Glutamatergic neuron (in vitro differentiated cells): Measurements from ENCODE around the gene MYOD1. TPM values are rescaled to one million over a fixed set of nuclear protein-coding genes. Genes with fewer than 3 reads are reported as not detected.

Experiments used
- DNase-seq: peaks from one replicate; pipeline ENCODE4 v3.0.0; 2022
- H3K27ac Mint-ChIP-seq: one replicate; pipeline ENCODE4 v1.8.0; 2020; ENCODE audit warnings: mild to moderate bottlenecking, mixed read lengths, inconsistent platforms; ENCODE audit not compliant: unreplicated experiment
- H3K27me3 Mint-ChIP-seq: one replicate; pipeline ENCODE4 v1.8.0; 2020; ENCODE audit warnings: mild to moderate bottlenecking, moderate library complexity, mixed read lengths, inconsistent platforms; ENCODE audit not compliant: unreplicated experiment
- H3K36me3 Mint-ChIP-seq: one replicate; pipeline ENCODE4 v1.8.0; 2020; ENCODE audit warnings: mild to moderate bottlenecking, mixed read lengths, inconsistent platforms; ENCODE audit not compliant: unreplicated experiment
- H3K4me1 Mint-ChIP-seq: one replicate; pipeline ENCODE4 v1.8.0; 2020; ENCODE audit warnings: mild to moderate bottlenecking, low read depth, mixed read lengths, inconsistent platforms; ENCODE audit not compliant: unreplicated experiment
- H3K4me3 Mint-ChIP-seq: one replicate; pipeline ENCODE4 v1.8.0; 2020; ENCODE audit warnings: mild to moderate bottlenecking, mixed read lengths, inconsistent platforms; ENCODE audit not compliant: unreplicated experiment
- H3K9me3 Mint-ChIP-seq: one replicate; pipeline ENCODE4 v1.8.0; 2020; ENCODE audit warnings: mild to moderate bottlenecking, moderate library complexity, mixed read lengths, inconsistent platforms; ENCODE audit not compliant: unreplicated experiment
- total RNA-seq: library from RNA; stranded (reverse); fragmentation: NEBNext Ultra II Directional; extraction: Animal tissue kit (Norgen Biotek cat#: 25700); gene quantifications from one replicate; pipeline ENCODE4 v1.2.1, GENCODE V29; 2021; ENCODE audit not compliant: unreplicated experiment
- TF ChIP-seq, protein P1 (sequence below): fragments of 200-600 bp; sonication (generic); IDR thresholded peaks from one replicate; pipeline ENCODE4 v1.5.0; 2021; ENCODE audit not compliant: partially characterized antibody, unreplicated experiment

Gene MYOD1
- total RNA-seq, 1 donor from 2014 or later = not detected

DNA sequence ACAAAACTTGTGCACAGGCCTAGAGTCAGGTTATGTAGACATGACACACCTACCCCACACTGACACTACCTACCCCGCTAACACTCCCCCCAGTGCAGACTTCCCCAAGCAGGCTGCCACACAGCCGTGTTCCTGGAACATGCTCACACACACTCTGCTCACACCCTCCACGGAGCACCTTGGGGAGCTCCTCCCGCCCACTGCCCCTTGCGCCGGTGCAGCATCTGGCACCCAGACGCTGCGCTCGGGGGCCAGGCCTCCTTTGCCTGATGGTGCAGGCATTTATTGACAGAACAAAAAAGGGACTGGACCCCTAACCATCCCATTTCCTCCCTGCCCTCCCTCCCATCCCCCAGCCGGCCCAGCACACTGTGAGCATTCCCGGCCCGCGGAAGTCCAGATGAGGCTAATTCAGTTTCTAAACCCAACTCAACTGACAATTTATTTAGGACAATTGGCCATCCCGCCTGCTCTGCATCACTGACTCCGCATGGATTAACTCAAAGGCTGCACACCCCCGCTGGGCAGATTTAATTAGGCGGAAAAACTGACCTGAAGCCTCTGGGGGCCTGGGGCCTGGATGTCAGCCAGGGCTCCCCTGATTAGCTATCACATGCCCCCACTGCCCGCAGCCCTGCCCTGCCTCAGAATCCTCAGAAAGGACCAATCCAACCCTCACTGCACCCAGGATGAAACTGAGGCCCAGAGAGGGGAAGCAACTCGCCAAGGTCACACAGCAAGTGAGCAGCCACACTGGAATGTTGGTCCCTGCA lies 45.3 kb downstream of the MYOD1 start:
- Mint-ChIP-seq H3K9me3 (peaks cover 10% of the 10 kb centered on the region), H3K27ac (no peak overlapping the region), H3K36me3 (no peaks in the 10 kb centered on the region), H3K27me3 (peaks cover 12% of the 10 kb centered on the region), H3K4me3 (peak overlapping the region; percentile 50), H3K4me1 (peaks cover 28% of the 10 kb centered on the region)
- DNase-seq = peak; percentile 51
- TF ChIP-seq, protein P1, sequence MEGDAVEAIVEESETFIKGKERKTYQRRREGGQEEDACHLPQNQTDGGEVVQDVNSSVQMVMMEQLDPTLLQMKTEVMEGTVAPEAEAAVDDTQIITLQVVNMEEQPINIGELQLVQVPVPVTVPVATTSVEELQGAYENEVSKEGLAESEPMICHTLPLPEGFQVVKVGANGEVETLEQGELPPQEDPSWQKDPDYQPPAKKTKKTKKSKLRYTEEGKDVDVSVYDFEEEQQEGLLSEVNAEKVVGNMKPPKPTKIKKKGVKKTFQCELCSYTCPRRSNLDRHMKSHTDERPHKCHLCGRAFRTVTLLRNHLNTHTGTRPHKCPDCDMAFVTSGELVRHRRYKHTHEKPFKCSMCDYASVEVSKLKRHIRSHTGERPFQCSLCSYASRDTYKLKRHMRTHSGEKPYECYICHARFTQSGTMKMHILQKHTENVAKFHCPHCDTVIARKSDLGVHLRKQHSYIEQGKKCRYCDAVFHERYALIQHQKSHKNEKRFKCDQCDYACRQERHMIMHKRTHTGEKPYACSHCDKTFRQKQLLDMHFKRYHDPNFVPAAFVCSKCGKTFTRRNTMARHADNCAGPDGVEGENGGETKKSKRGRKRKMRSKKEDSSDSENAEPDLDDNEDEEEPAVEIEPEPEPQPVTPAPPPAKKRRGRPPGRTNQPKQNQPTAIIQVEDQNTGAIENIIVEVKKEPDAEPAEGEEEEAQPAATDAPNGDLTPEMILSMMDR = no peak

DNA sequence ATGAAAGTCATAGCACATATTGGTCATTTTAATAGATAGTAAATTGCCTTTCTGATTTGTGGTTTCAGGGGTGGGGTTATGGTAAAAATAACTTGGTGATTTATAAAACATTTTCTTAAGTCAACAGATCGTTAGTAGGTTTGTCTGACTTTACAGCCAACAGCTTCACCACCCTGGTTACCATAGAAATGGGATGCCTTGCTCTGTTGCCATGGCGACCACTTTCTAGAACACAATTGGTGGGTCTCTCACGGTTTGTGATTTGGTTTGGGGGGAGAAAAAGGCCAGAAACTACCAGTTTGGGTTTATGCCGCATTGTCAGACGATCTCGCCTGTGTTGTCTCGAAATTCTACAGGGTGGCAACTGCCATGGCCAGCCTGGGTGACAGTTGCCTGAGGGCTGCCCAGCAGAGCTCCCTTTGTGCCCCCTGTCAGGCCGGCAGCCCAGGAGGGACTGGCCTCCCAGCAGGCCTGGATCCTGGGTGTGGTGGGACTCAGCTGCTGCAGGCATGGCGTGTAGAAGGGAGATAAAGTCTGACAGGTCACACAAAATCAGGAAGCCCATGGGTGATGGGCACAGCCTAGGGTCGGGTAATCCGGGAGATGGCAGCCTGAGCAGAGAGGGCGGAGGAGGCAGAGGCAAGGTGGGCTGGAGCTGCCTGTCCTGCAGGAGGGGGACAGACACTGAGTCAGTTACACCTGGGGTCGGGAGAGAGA lies 46.1 kb downstream of the MYOD1 start:
- no peaks in the 10 kb centered on the region for H3K36me3 Mint-ChIP-seq
- peaks cover 27% of the 10 kb centered on the region for H3K4me1 Mint-ChIP-seq
- peak overlapping the region; percentile 50 for H3K4me3 Mint-ChIP-seq
- peaks cover 11% of the 10 kb centered on the region for H3K27me3 Mint-ChIP-seq
- H3K27ac Mint-ChIP-seq = peak overlapping the region; percentile 24
- peak; percentile 47 for DNase-seq
- TF ChIP-seq, protein P1 = no peak
- H3K9me3 Mint-ChIP-seq = peaks cover 6% of the 10 kb centered on the region

DNA sequence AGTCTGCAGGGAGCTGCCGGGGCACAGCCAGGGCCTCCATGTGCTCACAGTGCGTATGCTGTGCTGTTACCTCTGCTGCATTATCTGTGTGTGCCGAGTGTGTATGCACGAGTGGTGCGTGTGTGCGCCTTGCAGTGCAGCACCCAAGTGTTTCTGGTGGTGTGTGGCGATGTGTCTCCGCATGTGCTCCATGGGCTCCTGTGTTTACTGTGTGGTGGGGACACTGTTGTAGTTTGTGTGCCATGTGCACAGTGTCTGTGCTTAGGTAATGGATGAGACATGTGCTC lies 46.6 kb downstream of the MYOD1 start:
- Mint-ChIP-seq H3K4me1 (peaks cover 27% of the 10 kb centered on the region), H3K4me3 (no peak overlapping the region), H3K27me3 (peaks cover 9% of the 10 kb centered on the region), H3K27ac (no peak overlapping the region), H3K36me3 (no peaks in the 10 kb centered on the region), H3K9me3 (peaks cover 6% of the 10 kb centered on the region)
- TF ChIP-seq, protein P1 = no peak
- DNase-seq = no peak

DNA sequence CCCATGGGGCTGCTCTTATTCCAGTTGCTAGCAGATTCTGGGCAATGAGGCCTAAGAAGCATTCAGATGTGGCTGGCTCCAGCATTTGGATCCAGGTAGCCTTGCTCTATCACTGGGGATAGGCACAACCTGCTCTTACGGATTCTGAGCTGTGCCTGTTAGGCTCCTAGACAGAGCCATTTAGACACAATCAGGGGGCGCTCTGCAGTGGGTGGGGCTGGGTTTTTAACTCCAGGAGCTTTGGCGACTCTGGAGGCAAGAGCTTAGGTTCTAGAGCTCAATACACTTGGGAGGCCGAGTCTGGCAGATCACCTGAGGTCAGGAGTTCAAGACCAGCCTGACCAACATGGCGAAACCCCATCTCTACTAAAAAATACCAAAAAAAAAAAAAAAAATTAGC lies 47.2 kb downstream of the MYOD1 start:
- Mint-ChIP-seq H3K36me3 (no peaks in the 10 kb centered on the region), H3K4me3 (no peak overlapping the region), H3K27ac (no peak overlapping the region), H3K27me3 (peaks cover 9% of the 10 kb centered on the region), H3K9me3 (peaks cover 6% of the 10 kb centered on the region), H3K4me1 (peaks cover 27% of the 10 kb centered on the region)
- no peak for DNase-seq
- TF ChIP-seq, protein P1 = no peak

DNA sequence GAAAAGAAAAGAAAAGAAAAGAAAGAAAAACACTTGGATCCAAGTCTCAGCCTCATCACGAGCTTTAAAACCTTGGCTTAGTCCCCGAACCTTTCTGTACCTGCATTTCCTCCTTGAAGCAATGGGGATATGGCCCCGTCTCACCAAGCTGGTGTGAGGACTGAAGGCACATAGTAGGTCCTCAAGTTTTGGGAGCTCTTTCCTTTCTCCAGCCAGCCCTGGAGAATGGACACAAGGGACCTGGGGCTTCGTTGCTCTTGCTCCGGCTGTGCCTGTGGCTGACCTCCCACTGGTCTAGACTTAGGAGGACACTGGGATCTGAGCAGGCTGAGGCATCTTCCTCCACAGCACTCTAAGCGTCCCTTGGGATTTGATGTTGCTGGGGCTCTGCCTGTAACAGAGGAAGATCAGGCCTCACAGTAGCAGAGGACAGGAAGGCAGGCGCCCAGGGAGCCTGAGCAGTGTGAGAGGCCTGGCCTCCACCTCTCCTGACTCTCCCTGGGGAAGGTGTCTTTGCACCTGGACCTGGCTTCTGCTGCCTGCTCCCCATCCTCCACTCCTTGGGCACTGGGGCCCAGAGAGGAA lies 48.0 kb downstream of the MYOD1 start:
- Mint-ChIP-seq H3K27ac (no peak overlapping the region), H3K4me1 (peaks cover 27% of the 10 kb centered on the region), H3K36me3 (no peaks in the 10 kb centered on the region), H3K27me3 (peaks cover 7% of the 10 kb centered on the region), H3K9me3 (peaks cover 4% of the 10 kb centered on the region), H3K4me3 (no peak overlapping the region)
- peak; percentile 40 for DNase-seq
- TF ChIP-seq, protein P1 = no peak
